Endothelial cell of umbilical vein (primary cell): ENCODE measurements around the gene TSPAN9. TPM values are rescaled to one million over a fixed set of nuclear protein-coding genes. Genes with fewer than 3 reads are reported as not detected.

Experiments
- BruUV-seq: library from RNA; stranded (reverse); fragments of 400-500 nt; replicated peaks from 2 replicates; lab custom pipeline; 2021; lab: Mats Ljungman, UMichigan
- CTCF ChIA-PET: fragments of 300-600, 350-600 bp; sonication (Branson Sonifier 250); formaldehyde crosslinking; loops from one replicate; lab custom pipeline; 2021; ENCODE audit warnings: antibody characterized with exemption, inconsistent platforms; lab: Charles Lee
- POLR2A ChIA-PET: fragments of 300-600, 350-600 bp; sonication (Branson Sonifier 250); formaldehyde crosslinking; loops from one replicate; lab custom pipeline; 2021; ENCODE audit warnings: antibody characterized with exemption, inconsistent platforms; lab: Charles Lee
- DNase-seq: peaks from one replicate; pipeline ENCODE4 v3.0.0-alpha.2; 2011; ENCODE audit warnings: low read depth, low spot score
- FAIRE-seq: peaks from 2 replicates; lab custom pipeline; 2011; peaks lifted over from hg19 to GRCh38; lab: Jason Lieb, UNC
- H2AFZ ChIP-seq: 2 replicates; pipeline ENCODE4 v1.6.0; 2012; ENCODE audit warnings: low read depth, low read length, control low read depth, inconsistent platforms
- H3K27ac ChIP-seq: 2 replicates; pipeline ENCODE4 v1.5.1; 2011; ENCODE audit warnings: low read depth, mild to moderate bottlenecking, control low read depth, low read length, moderate library complexity; ENCODE audit not compliant: insufficient read depth
- H3K27me3 ChIP-seq, 2 experiments: 2 replicates each; pipeline versions ENCODE4 v1.6.0 to v1.6.1; 2011; ENCODE audit warnings: low read length in 2 of 2, mixed read lengths in 1 of 2; ENCODE audit not compliant: control insufficient read depth in 2 of 2, insufficient read depth in 2 of 2
- H3K36me3 ChIP-seq, 2 experiments: 2 replicates in 1 of 2; 3 replicates in 1 of 2; pipeline ENCODE4 v1.5.1; 2011; ENCODE audit warnings: low read length in 2 of 2, mild to moderate bottlenecking in 1 of 2, moderate library complexity in 1 of 2; ENCODE audit not compliant: control insufficient read depth in 2 of 2, insufficient read depth in 2 of 2; ENCODE audit errors: extremely low read depth in 1 of 2
- H3K4me1 ChIP-seq: 3 replicates; pipeline ENCODE4 v1.5.1; 2011; ENCODE audit warnings: mild to moderate bottlenecking, low read length; ENCODE audit not compliant: control insufficient read depth, insufficient read depth; ENCODE audit errors: extremely low read depth
- H3K4me2 ChIP-seq: 2 replicates; pipeline ENCODE4 v1.6.1; 2011; ENCODE audit warnings: low read length, control low read depth, mixed read lengths; ENCODE audit not compliant: insufficient read depth
- H3K4me3 ChIP-seq, 3 experiments: fragments of 200-600 bp in 1 of 3; sonication (generic), shearing (Covaris generic) in 1 of 3; replicated peaks in 1 of 3; 2 replicates each; pipeline ENCODE4 v1.5.1; 2011 to 2016; ENCODE audit warnings: control low read depth in 3 of 3, low read length in 3 of 3, mild to moderate bottlenecking in 2 of 3, inconsistent platforms in 1 of 3, low read depth in 1 of 3, moderate library complexity in 1 of 3; ENCODE audit not compliant: insufficient read depth in 1 of 3
- H3K79me2 ChIP-seq: 2 replicates; pipeline ENCODE4 v1.6.0; 2012; ENCODE audit warnings: low read length, inconsistent platforms; ENCODE audit not compliant: control insufficient read depth, insufficient read depth
- H3K9ac ChIP-seq: replicated peaks from 2 replicates; pipeline ENCODE3; 2011; ENCODE audit warnings: low read length, control low read depth; ENCODE audit not compliant: insufficient read depth; ENCODE audit errors: extremely low read depth
- H3K9me1 ChIP-seq: replicated peaks from 3 replicates; pipeline ENCODE4 v1.6.0; 2011; ENCODE audit warnings: mild to moderate bottlenecking, low read length; ENCODE audit not compliant: control insufficient read depth, insufficient read depth; ENCODE audit errors: extremely low read depth
- H3K9me3 ChIP-seq: replicated peaks from 2 replicates; pipeline ENCODE4 v1.5.1; 2012; ENCODE audit warnings: low read length, inconsistent platforms; ENCODE audit not compliant: control insufficient read depth, insufficient read depth
- H4K20me1 ChIP-seq: replicated peaks from 2 replicates; pipeline ENCODE3; 2011; ENCODE audit warnings: mild to moderate bottlenecking, low read length; ENCODE audit not compliant: control insufficient read depth, insufficient read depth; ENCODE audit errors: extremely low read depth
- CTCF ChIP-seq, 2 donors: IDR thresholded peaks; 1 replicate in 1 of 2; 2 replicates in 1 of 2; pipeline ENCODE4 v1.5.1; 2011; ENCODE audit warnings: low read length in 2 of 2, mild to moderate bottlenecking in 2 of 2, moderate library complexity in 2 of 2, control low read depth in 1 of 2, inconsistent platforms in 1 of 2, low read depth in 1 of 2; ENCODE audit not compliant: insufficient read depth in 1 of 2; ENCODE audit errors: extremely low read depth in 1 of 2
- EZH2 ChIP-seq: IDR thresholded peaks from 2 replicates; pipeline ENCODE4 v1.6.1; 2012; ENCODE audit warnings: borderline replicate concordance, low read depth, mild to moderate bottlenecking, moderate library complexity, low read length, inconsistent platforms; ENCODE audit not compliant: severe bottlenecking
- FOS ChIP-seq: IDR thresholded peaks from 2 replicates; pipeline ENCODE4 v1.6.1; 2011; ENCODE audit warnings: mild to moderate bottlenecking, low read length, moderate library complexity, borderline replicate concordance; ENCODE audit not compliant: insufficient read depth
- GATA2 ChIP-seq: IDR thresholded peaks from 2 replicates; pipeline ENCODE4 v1.7.0; 2011; ENCODE audit warnings: low read depth, mild to moderate bottlenecking, moderate library complexity, mixed read lengths, low read length; ENCODE audit not compliant: insufficient read length, insufficient read depth
- JUN ChIP-seq: IDR thresholded peaks from 2 replicates; pipeline ENCODE4 v1.6.1; 2011; ENCODE audit warnings: borderline replicate concordance, low read depth; ENCODE audit not compliant: insufficient read length, insufficient read depth
- MAX ChIP-seq: IDR thresholded peaks from 2 replicates; pipeline ENCODE4 v1.6.1; 2011; ENCODE audit not compliant: insufficient read depth, insufficient read length
- MYC ChIP-seq: IDR thresholded peaks from one replicate; pipeline ENCODE4 v1.6.1; 2011; ENCODE audit warnings: mild to moderate bottlenecking, low read depth, low read length
- POLR2A ChIP-seq: IDR thresholded peaks from 2 replicates; pipeline ENCODE4 v1.6.1; 2012; ENCODE audit warnings: low read depth, mild to moderate bottlenecking, control low read depth, low read length
- POLR2AphosphoS5 ChIP-seq: IDR thresholded peaks from 2 replicates; pipeline ENCODE4 v1.6.1; 2012; ENCODE audit warnings: low read depth, mild to moderate bottlenecking, control low read depth, low read length, moderate library complexity; ENCODE audit not compliant: insufficient read depth
- dilution Hi-C: fragments of 300-500 bp; cut with MboI; formaldehyde crosslinking; loops from one replicate; pipeline ENCODE4 v1.15.0; 2019; ENCODE audit warnings: low sequenced_read_pairs; ENCODE audit not compliant: extremely low pct_ligation_motif_present
- intact Hi-C: fragments of 100-400 bp; cut with micrococcal nuclease; formaldehyde crosslinking; loops from one replicate; pipeline ENCODE4 v1.10.0; 2022
- polyA plus RNA-seq, 4 experiments: library from polyadenylated mRNA; depleted of rRNA in 3 of 4; stranded (reverse) in 3 of 4; unstranded in 1 of 4; fragments of >200 nt; gene quantifications; 2 replicates each; pipeline versions ENCODE4 v1.2.1 to v1.2.3, GENCODE V29; 2011 to 2012; ENCODE audit warnings: missing spikeins in 1 of 4
- total RNA-seq: library from RNA; stranded (reverse); gene quantifications from 2 replicates; pipeline ENCODE4 v1.2.3, GENCODE V29; 2021

The TSPAN9 gene
- total and polyA plus RNA-seq, 2 donors (not counting 3 experiments of a cell fraction or from before 2014, with no cell fraction given): 43.3 to 66.8 TPM

- FAIRE-seq: no peak
Observed at GRCh38 chr12:3136641-3137267, 59.6 kb downstream of the TSPAN9 start.

More at GRCh38 chr12:3136641-3137267, 59.6 kb downstream of the TSPAN9 start:
- H3K79me2 ChIP-seq: no peaks in the 10 kb centered on the region
- TF ChIP-seq MYC (no peak), POLR2A (no peak), EZH2 (no peak), POLR2AphosphoS5 (no peak), JUN (no peak), CTCF (IDR thresholded peaks at IDR 0.05; ENCODE audit: extremely low read depth in 1 of 2, insufficient read depth in 1 of 2, low read depth in 1 of 2, low read length in 2 of 2) (no peak), MAX (no peak), GATA2 (no peak), FOS (no peak)
- H3K4me1 ChIP-seq: peaks cover 11% of the 10 kb centered on the region
- H3K9ac ChIP-seq: no peak overlapping the region
- no peak overlapping the region for H3K4me3 ChIP-seq
- no peak overlapping the region for H3K27ac ChIP-seq
- ChIA-PET CTCF (interaction anchor here (1.1 to 14.7 kb wide), 7 partner anchors 14 to 163 kb away, joined by 3 to 312 read pairs (median 12); no protein-coding TSS in a partner anchor), POLR2A (no interaction called here)
- BruUV-seq: no TSS peak
- no peaks in the 10 kb centered on the region for H4K20me1 ChIP-seq
- no peak overlapping the region for H2AFZ ChIP-seq
- H3K4me2 ChIP-seq: no peak overlapping the region
- dilution Hi-C loops (no loop called here), intact Hi-C loops (loop anchor here (5.0 kb wide), 1 partner anchor 81 kb away; no protein-coding TSS in a partner anchor)
- no peaks in the 10 kb centered on the region for H3K36me3 ChIP-seq
- no peak for DNase-seq
- H3K27me3 ChIP-seq: no peaks in the 10 kb centered on the region
- H3K9me3 ChIP-seq: no peaks in the 10 kb centered on the region
- H3K9me1 ChIP-seq: no peaks in the 10 kb centered on the region
